Measurements from ENCODE around the gene CDC14A.
"Not testable (repeated sequence)": the region's sequence is repeated elsewhere in the genome, so short reads cannot be mapped to it uniquely, and the experiment has no call there.

The CDC14A gene

GRCh38 chr1:100335436-100335835, 16.9 kb upstream of the CDC14A start:
- TF ChIP-seq SPI1 (IDR thresholded peaks at IDR 0.05; ENCODE audit: low read depth, low read length): no peak
- TF ChIP-seq POLR2A (IDR thresholded peaks at IDR 0.05; ENCODE audit: low read depth, low read length): no peak
- TF ChIP-seq POU2F2 (IDR thresholded peaks at IDR 0.05; ENCODE audit: low read depth, low read length): no peak
- no peak for TF ChIP-seq PAX5 (IDR thresholded peaks at IDR 0.05; ENCODE audit: insufficient read depth, low read length, severe bottlenecking)
- no peak for TF ChIP-seq POLR2AphosphoS5 (IDR thresholded peaks at IDR 0.05; ENCODE audit: low read depth, low read length)
- no peak for TF ChIP-seq TAF1 (IDR thresholded peaks at IDR 0.05; ENCODE audit: low read depth, low read length)
- DNase-seq (ENCODE audit: insufficient read length, low spot score): no peak
- no peak for FAIRE-seq

- not testable (repeated sequence) for FAIRE-seq; DNase-seq (ENCODE audit: insufficient read length, low spot score)
These were observed 14.4 kb upstream of the CDC14A start for GRCh38 chr1:100337878-100338277.

GRCh38 chr1:100339735-100340134, 12.6 kb upstream of the CDC14A start:
- DNase-seq (ENCODE audit: insufficient read length, low spot score); FAIRE-seq: not testable (repeated sequence)

- DNase-seq (ENCODE audit: insufficient read length, low spot score) (no peak), FAIRE-seq (no peak)
- TF ChIP-seq POU2F2 (IDR thresholded peaks at IDR 0.05; ENCODE audit: low read depth, low read length) (no peak), PAX5 (IDR thresholded peaks at IDR 0.05; ENCODE audit: insufficient read depth, low read length, severe bottlenecking) (no peak), POLR2A (IDR thresholded peaks at IDR 0.05; ENCODE audit: low read depth, low read length) (no peak), TAF1 (IDR thresholded peaks at IDR 0.05; ENCODE audit: low read depth, low read length) (no peak), POLR2AphosphoS5 (IDR thresholded peaks at IDR 0.05; ENCODE audit: low read depth, low read length) (no peak), SPI1 (IDR thresholded peaks at IDR 0.05; ENCODE audit: low read depth, low read length) (no peak)
These were observed 11.8 kb upstream of the CDC14A start for GRCh38 chr1:100340494-100340893.

GRCh38 chr1:100342348-100342747, 10.0 kb upstream of the CDC14A start:
- no peak for DNase-seq (ENCODE audit: insufficient read length, low spot score)
- TF ChIP-seq TAF1 (IDR thresholded peaks at IDR 0.05; ENCODE audit: low read depth, low read length) (no peak), SPI1 (IDR thresholded peaks at IDR 0.05; ENCODE audit: low read depth, low read length) (no peak), POLR2AphosphoS5 (IDR thresholded peaks at IDR 0.05; ENCODE audit: low read depth, low read length) (no peak), POU2F2 (IDR thresholded peaks at IDR 0.05; ENCODE audit: low read depth, low read length) (no peak), PAX5 (IDR thresholded peaks at IDR 0.05; ENCODE audit: insufficient read depth, low read length, severe bottlenecking) (no peak), POLR2A (IDR thresholded peaks at IDR 0.05; ENCODE audit: low read depth, low read length) (no peak)
- FAIRE-seq: no peak

- FAIRE-seq (no peak), DNase-seq (ENCODE audit: insufficient read length, low spot score) (no peak)
- no peak for TF ChIP-seq SPI1 (IDR thresholded peaks at IDR 0.05; ENCODE audit: low read depth, low read length)
- no peak for TF ChIP-seq POLR2A (IDR thresholded peaks at IDR 0.05; ENCODE audit: low read depth, low read length)
These were observed 8.4 kb upstream of the CDC14A start for GRCh38 chr1:100343897-100344296.

- FAIRE-seq (no peak), DNase-seq (ENCODE audit: insufficient read length, low spot score) (no peak)
- TF ChIP-seq POLR2A (IDR thresholded peaks at IDR 0.05; ENCODE audit: low read depth, low read length) (no peak), TAF1 (IDR thresholded peaks at IDR 0.05; ENCODE audit: low read depth, low read length) (no peak), POLR2AphosphoS5 (IDR thresholded peaks at IDR 0.05; ENCODE audit: low read depth, low read length) (no peak), PAX5 (IDR thresholded peaks at IDR 0.05; ENCODE audit: insufficient read depth, low read length, severe bottlenecking) (no peak), SPI1 (IDR thresholded peaks at IDR 0.05; ENCODE audit: low read depth, low read length) (no peak), POU2F2 (IDR thresholded peaks at IDR 0.05; ENCODE audit: low read depth, low read length) (no peak)
These were observed 7.5 kb upstream of the CDC14A start for GRCh38 chr1:100344774-100345173.

- DNase-seq (ENCODE audit: insufficient read length, low spot score) (no peak), FAIRE-seq (no peak)
- TF ChIP-seq POLR2AphosphoS5 (IDR thresholded peaks at IDR 0.05; ENCODE audit: low read depth, low read length) (no peak), POU2F2 (IDR thresholded peaks at IDR 0.05; ENCODE audit: low read depth, low read length) (no peak), PAX5 (IDR thresholded peaks at IDR 0.05; ENCODE audit: insufficient read depth, low read length, severe bottlenecking) (no peak), TAF1 (IDR thresholded peaks at IDR 0.05; ENCODE audit: low read depth, low read length) (no peak), POLR2A (IDR thresholded peaks at IDR 0.05; ENCODE audit: low read depth, low read length) (no peak), SPI1 (IDR thresholded peaks at IDR 0.05; ENCODE audit: low read depth, low read length) (no peak)
These were observed 5.9 kb upstream of the CDC14A start for GRCh38 chr1:100346387-100346786.

GRCh38 chr1:100347009-100347966, 5.0 kb upstream of the CDC14A start:
- TF ChIP-seq POU2F2 (IDR thresholded peaks at IDR 0.05; ENCODE audit: low read depth, low read length) (no peak), POLR2A (IDR thresholded peaks at IDR 0.05; ENCODE audit: low read depth, low read length) (no peak), TAF1 (IDR thresholded peaks at IDR 0.05; ENCODE audit: low read depth, low read length) (no peak), PAX5 (IDR thresholded peaks at IDR 0.05; ENCODE audit: insufficient read depth, low read length, severe bottlenecking) (no peak), SPI1 (IDR thresholded peaks at IDR 0.05; ENCODE audit: low read depth, low read length) (no peak), POLR2AphosphoS5 (IDR thresholded peaks at IDR 0.05; ENCODE audit: low read depth, low read length) (no peak)
- FAIRE-seq (no peak), DNase-seq (ENCODE audit: insufficient read length, low spot score) (no peak)

- TF ChIP-seq POLR2A (IDR thresholded peaks at IDR 0.05; ENCODE audit: low read depth, low read length) (no peak), POLR2AphosphoS5 (IDR thresholded peaks at IDR 0.05; ENCODE audit: low read depth, low read length) (no peak), SPI1 (IDR thresholded peaks at IDR 0.05; ENCODE audit: low read depth, low read length) (no peak), PAX5 (IDR thresholded peaks at IDR 0.05; ENCODE audit: insufficient read depth, low read length, severe bottlenecking) (no peak), TAF1 (IDR thresholded peaks at IDR 0.05; ENCODE audit: low read depth, low read length) (no peak), POU2F2 (IDR thresholded peaks at IDR 0.05; ENCODE audit: low read depth, low read length) (no peak)
- FAIRE-seq (no peak), DNase-seq (ENCODE audit: insufficient read length, low spot score) (no peak)
These were observed 3.7 kb upstream of the CDC14A start for GRCh38 chr1:100348549-100349144.

Data from GM12891 (cell line).